SIG-M5 treated with dmso at 0.1 percent for 504 hours (cell line): Measurements from ENCODE around the gene DLGAP5.

Source experiments
- DNase-seq: peaks from one replicate; lab custom pipeline; 2025; ENCODE audit not compliant: unreplicated experiment; lab: John Stamatoyannopoulos, UW

The DLGAP5 gene, protein sequence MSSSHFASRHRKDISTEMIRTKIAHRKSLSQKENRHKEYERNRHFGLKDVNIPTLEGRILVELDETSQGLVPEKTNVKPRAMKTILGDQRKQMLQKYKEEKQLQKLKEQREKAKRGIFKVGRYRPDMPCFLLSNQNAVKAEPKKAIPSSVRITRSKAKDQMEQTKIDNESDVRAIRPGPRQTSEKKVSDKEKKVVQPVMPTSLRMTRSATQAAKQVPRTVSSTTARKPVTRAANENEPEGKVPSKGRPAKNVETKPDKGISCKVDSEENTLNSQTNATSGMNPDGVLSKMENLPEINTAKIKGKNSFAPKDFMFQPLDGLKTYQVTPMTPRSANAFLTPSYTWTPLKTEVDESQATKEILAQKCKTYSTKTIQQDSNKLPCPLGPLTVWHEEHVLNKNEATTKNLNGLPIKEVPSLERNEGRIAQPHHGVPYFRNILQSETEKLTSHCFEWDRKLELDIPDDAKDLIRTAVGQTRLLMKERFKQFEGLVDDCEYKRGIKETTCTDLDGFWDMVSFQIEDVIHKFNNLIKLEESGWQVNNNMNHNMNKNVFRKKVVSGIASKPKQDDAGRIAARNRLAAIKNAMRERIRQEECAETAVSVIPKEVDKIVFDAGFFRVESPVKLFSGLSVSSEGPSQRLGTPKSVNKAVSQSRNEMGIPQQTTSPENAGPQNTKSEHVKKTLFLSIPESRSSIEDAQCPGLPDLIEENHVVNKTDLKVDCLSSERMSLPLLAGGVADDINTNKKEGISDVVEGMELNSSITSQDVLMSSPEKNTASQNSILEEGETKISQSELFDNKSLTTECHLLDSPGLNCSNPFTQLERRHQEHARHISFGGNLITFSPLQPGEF

DNA sequence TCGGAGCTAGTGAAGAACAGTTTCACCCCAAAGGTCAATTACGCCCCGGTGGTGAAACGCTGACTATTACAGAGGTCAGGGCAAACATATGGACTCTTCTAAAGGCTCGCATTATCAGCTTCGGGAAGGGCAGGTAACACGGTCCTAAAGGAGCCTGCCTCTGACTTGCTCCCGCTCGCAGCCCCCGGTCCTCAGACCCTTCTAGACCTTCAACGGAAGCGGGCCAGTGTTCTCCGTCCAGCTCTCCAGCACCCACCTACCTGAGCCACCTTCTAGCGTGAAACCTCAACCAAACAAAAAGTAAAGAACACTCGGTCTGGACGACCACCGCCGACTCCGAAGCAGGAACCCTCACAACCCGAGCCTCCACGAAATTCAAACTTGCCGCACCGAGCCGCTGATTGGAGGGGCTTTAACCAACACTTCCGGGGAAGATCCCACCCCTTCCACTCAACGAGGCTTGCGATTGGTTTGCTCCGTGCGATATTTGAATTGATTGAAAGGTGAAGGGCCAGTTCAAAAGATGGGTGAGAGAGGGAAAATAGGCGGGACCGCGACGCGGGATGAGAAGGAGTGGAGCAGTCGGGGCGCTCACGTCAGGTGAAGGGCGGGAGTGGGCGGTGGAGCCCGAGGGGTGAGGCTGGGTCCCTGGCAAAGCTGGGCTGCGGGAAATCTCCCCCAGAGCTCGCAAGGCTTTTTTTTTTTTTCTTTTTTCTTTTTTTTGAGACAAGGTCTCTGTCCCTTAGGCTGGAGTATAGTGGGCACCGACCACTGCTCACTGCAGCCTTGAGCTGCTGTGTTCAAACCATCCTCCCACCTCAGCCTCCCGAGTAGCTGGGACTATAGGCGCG is at the start of gene DLGAP5:
Gene DLGAP5, minus strand, starts transcription at position 383 of the 851 bp plus-strand sequence. CDS start 2,406 bp downstream, outside the sequence.
- peak; percentile 99 for DNase-seq

DNA sequence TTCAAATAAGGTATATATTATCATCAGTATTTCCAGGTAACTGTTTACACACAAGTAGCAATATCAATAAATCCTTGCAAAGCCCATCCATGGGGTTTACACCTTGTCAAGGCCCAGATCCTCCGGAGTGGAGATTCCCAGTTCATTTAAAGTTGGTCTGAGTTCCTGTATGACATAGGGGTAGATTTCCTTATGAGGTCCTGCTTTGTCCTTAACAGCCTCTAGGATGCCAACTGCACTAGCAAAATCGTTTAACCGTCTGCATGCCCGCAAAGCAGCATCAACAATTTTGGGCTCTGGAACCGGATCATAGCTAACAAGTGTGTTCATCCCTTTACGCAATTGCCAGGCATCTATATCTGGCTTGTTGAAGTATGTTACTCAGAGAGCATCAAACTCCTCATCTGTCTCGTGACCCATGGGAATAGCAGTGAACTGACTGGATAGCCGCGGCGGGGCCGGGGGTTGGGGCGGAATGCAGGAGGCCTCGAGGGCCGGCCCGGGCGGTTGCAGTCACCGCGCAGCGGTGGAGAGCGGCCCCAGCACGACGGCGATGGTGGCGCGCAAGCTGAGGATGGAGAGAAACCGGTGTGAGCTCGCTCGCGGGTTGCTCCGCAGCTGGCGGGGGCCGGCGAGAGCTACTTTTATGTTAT is 49.3 kb upstream of the DLGAP5 start:
- no peak for DNase-seq

- DNase-seq, result no peak
Observed at GRCh38 chr14:55239320-55239719, 47.9 kb upstream of the DLGAP5 start.

DNA sequence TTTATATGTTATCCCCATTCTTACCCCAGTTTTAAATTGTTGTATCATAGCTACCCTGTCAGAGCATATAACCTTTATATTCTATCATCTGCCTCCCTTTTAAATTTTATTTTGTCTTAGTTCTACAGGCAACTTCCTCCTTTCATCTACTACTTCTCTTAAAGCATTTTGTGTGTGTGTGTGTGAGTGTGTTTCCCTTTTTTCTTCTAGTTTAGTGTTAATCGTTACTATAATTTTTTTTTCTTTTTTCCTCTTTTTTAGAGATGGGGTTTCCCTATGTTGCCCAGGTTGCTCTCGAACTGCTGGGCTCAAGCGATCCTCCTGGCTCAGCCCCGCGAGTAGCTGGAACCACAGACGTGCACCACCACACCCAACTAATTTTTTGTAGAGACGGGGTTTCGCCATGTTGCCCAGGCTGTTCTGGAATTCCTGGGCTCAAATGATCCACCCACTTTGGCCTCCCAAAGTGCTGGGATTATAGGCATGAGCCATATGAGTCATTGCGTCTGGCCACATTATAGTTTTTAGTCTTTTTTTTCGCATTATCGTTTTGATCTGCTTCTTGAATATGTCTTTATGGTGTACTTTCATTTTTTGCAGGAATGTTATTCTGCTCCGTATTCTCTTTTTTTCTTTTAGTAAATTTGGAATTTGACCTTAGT is 46.8 kb upstream of the DLGAP5 start:
- peak; percentile 55 for DNase-seq

DNA sequence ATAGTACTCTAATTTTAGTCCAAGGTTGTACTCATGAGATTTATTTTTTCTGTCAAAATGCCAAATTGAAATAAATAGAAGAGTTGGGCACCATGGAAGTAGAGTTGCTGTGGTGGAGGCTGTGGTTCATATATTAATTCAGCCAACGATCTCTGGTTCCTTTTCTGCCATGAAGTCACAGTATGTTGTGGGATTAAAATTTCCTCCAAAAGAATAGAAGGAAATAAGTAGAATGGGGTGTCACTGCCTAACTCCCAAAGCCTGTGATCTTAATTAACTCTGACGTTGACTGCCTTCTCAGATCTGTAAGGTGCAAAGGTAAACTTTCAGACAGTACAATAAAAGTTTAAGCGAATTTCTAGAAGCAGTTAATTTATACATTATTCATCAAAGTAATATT is 42.2 kb upstream of the DLGAP5 start:
- no peak for DNase-seq

DNA sequence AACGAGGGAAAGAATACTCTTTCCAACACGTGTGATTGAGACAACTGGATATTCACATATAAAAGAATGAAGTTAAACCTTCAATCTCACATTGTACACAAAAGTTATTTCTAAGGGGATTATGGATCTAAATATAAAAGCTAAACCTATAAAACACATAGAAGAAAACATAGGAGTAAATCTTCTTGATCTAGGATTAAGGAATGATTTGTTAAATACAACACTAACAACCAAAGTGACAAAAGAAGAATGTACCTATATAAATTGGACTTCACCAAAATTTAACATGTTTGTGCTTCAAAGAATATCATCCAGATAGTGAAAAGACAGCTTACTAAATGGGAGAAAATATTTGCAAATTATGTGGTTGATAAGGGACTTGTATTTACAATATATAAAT is 36.9 kb upstream of the DLGAP5 start:
- no peak for DNase-seq

- DNase-seq, result no peak
Observed at GRCh38 chr14:55223364-55223763, 32.0 kb upstream of the DLGAP5 start.

- DNase-seq, result no peak
Observed at GRCh38 chr14:55221968-55222367, 30.6 kb upstream of the DLGAP5 start.

GRCh38 chr14:55221186-55221585 is 29.8 kb upstream of the DLGAP5 start:
- DNase-seq, result no peak

- no peak for DNase-seq
Observed at GRCh38 chr14:55220230-55220629, 28.8 kb upstream of the DLGAP5 start.

- no peak for DNase-seq
Observed at GRCh38 chr14:55212634-55213033, 21.2 kb upstream of the DLGAP5 start.

- no peak for DNase-seq
Observed at GRCh38 chr14:55207832-55208231, 16.4 kb upstream of the DLGAP5 start.

DNA sequence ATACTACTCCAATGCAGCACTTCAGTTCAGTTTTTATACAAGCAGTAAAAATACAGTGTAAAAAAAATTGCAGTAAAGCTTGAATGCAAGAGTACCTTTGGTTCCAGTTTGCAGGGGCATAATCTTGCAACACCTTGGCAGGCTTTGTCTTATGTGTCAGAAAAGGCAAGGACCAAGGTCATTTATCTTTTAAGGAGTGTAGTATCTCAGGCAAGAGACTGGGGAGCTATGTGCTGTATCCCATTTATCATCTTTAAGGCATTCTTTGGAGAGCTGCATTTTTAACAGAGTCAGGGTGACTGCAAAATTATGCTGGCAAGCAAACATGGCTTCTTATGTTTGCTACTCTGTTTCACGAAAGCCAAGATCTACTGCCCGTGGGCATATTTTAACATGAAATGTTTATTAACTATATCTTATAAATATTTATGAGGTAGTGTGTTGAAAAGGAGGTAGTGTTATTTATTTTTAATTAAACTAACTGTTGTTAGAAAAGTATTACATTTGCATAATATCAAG is 14.8 kb upstream of the DLGAP5 start:
- DNase-seq, result no peak

GRCh38 chr14:55201219-55202101 is 10.1 kb upstream of the DLGAP5 start:
- no peak for DNase-seq

DNA sequence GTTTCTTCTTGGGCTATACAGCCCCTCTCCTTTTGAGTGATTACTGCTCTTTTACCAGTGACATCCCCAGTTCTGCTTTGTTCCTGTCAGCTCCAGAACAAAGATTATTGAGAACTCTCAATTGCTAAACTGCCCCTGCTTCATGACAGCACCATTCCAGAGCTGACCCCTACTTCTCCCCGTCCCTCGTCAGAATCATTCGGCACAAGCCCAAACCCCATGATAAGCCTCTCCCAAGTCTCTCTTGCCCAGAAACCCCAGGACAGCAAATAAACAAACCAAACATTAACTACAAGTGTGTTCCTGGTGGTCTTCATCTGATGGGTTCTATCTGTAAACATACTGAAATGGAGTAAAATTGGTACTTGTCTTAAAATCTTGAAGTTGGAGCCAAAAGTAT is 9.3 kb upstream of the DLGAP5 start:
- DNase-seq, result no peak

DNA sequence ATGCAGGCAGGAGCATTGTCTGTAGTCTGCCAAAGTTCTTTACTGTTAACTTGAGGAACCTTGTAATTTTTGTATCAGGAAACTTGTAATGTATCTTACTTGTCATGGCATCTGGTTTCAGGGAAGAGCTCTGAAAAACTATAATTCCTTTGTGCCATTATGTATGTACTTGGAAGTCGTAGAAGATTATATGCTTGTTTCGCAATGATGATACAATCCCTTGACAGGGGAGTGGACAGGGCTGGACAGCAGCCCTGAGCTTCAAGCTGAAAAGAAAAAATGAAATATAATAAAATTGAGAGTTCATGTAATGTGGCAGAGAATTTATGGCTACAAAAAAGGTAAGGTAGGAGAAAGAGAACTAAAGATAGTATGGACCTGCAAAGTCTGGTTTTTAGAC is 7.4 kb upstream of the DLGAP5 start:
- DNase-seq, result no peak

- no peak for DNase-seq
Observed at GRCh38 chr14:55194656-55195355, 3.4 kb upstream of the DLGAP5 start.

GRCh38 chr14:55192054-55192621 is 753 bp upstream of the DLGAP5 start:
- DNase-seq, result no peak
